GM12892 (cell line): ENCODE measurements around the gene LRRC1.

Source experiments
- POLR2A ChIP-seq: IDR thresholded peaks from 2 replicates; pipeline ENCODE4 v1.6.1; 2011; ENCODE audit warnings: low read depth, low read length, control low read depth
- POLR2AphosphoS5 ChIP-seq: IDR thresholded peaks from 2 replicates; pipeline ENCODE4 v1.6.1; 2011; ENCODE audit warnings: low read depth, low read length, control low read depth
- TAF1 ChIP-seq: IDR thresholded peaks from 2 replicates; pipeline ENCODE4 v1.6.1; 2011; ENCODE audit warnings: low read depth, mild to moderate bottlenecking, control low read depth, low read length, borderline replicate concordance

DNA sequence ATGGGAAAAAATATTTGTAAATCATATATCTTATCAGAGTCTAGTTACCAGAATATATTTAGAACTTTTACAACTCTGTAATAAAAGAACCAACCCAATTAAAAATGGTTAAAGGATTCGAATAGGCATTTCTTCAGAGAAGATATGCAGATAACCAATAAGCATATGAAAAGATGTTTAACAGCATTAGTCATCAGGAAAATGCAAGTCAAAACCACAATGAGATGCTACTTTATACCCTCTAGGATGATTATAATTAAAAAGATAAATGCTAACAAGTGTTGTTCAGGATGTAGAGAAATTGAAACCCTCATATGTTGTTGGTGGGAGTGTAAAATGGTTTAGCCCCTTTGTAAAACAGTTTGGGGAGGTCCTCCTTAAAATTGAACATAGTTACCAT is 94.1 kb downstream of the LRRC1 start:
- no peak for TF ChIP-seq POLR2AphosphoS5
- no peak for TF ChIP-seq POLR2A
- no peak for TF ChIP-seq TAF1
